Spinal cord (tissue), 10 donors: ENCODE data around the gene KCNQ1. TPM values are rescaled to one million over a fixed set of nuclear protein-coding genes. Genes with fewer than 3 reads are reported as not detected.

Experiments used
- DNase-seq, 6 donors: peaks; one replicate each; pipeline versions ENCODE4 v3.0.0 to v3.0.0-alpha.2; 2013 to 2015; ENCODE audit warnings: low spot score in 6 of 6, low read depth in 4 of 6
- H3K27ac ChIP-seq: one replicate; pipeline ENCODE4 v1.5.1; 2013; ENCODE audit warnings: low read depth, low read length, control low read depth
- H3K27me3 ChIP-seq: one replicate; pipeline ENCODE4 v1.6.1; 2013; ENCODE audit warnings: low read length; ENCODE audit not compliant: control insufficient read depth, insufficient read depth
- H3K36me3 ChIP-seq: one replicate; pipeline ENCODE4 v1.6.1; 2013; ENCODE audit warnings: low read length; ENCODE audit not compliant: control insufficient read depth, insufficient read depth
- H3K4me1 ChIP-seq: one replicate; pipeline ENCODE4 v1.6.1; 2013; ENCODE audit warnings: low read length; ENCODE audit not compliant: control insufficient read depth, insufficient read depth
- H3K4me3 ChIP-seq: one replicate; pipeline ENCODE4 v1.5.1; 2013; ENCODE audit warnings: low read depth, low read length, control low read depth
- H3K9me3 ChIP-seq: one replicate; pipeline ENCODE4 v1.6.1; 2013; ENCODE audit warnings: low read length; ENCODE audit not compliant: control insufficient read depth, insufficient read depth
- WGBS: methylation state at CpG from one replicate; pipeline ENCODE4 v1.1.5; 2013; ENCODE audit warnings: missing lambda C conversion rate; ENCODE audit not compliant: insufficient coverage; 5-methylcytosine and 5-hydroxymethylcytosine counted together
- polyA plus RNA-seq, 2 donors: library from polyadenylated mRNA; unstranded; fragments of 120-200 nt; gene quantifications; one replicate each; pipeline ENCODE4 v1.2.1, GENCODE V29; 2013; ENCODE audit not compliant: insufficient read length in 2 of 2
- total RNA-seq, 2 donors: library from RNA; depleted of rRNA in 1 of 2; stranded (reverse); fragments of 120-200 nt in 1 of 2; fragments of >200 nt in 1 of 2; gene quantifications; one replicate each; pipeline versions ENCODE4 v1.2.3 to v1.2.4, GENCODE V29; 2013 to 2014
- donor health status: healthy.

Gene KCNQ1
- total and polyA plus RNA-seq, 4 donors = 0.83 to 3.1 (median 2.1) TPM

DNA sequence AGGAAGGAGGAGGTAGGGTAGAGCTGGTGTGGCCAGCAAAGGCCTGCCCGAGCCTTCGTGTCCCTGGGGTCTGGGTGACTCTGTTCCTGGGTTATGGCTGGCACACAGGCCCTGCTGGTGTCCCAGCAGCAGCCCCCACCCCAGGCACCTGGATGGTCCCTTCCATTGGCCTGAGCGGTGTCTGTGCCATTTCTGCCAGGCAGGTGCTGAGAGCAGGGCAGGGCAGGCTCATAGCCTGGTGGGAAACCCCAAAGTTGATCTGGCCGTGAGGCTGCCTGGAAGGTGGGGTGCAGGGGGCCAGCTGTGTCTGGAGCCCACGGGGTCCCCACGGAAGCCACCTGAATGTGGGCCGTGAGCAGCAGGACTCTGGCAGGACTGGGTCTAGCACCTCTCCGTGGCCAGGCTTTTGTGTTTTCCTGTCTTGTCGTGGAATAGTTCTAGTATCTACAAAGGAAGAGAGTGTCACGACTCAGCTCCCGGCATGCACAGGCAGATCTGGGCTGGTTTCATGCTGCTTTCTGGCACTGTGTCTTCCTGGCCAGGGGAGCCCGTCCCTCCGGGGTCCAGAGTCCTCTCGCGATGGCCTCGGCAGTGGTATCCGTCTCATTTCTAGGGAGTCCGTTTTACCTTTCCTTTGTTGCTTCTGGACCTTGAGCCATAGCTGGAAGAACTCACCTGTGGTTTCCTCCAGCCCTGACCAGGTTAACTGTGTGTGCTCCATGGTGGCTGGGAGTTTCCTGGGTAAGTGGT lies 83.7 kb downstream of the KCNQ1 start:
- 87% methylated on average over 18 of the region's 18 CpGs for WGBS
- Histone ChIP-seq H3K27me3 (no peaks in the 10 kb centered on the region), H3K36me3 (no peaks in the 10 kb centered on the region), H3K4me3 (no peak overlapping the region), H3K9me3 (no peaks in the 10 kb centered on the region), H3K27ac (no peak overlapping the region), H3K4me1 (peaks cover 43% of the 10 kb centered on the region)
- no peak for DNase-seq

DNA sequence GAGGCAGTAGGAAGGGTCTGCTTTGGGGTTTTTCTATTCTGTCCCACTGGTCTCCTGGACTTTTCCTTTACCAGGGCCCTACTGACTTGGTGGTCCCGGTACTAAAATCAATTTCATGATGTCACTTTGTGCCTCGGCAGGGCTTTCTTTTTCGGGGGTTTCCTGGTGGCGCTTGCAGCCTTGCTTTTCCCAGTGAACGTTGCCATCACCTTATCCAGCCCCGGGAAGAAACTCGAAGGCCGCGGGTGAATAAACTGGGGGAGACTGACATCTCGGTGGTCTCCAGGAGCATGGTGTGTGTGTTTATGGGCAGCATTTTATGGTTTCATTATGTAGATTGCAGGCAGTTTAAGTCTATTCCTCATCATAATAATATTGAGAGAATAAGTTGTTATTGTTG lies 84.4 kb downstream of the KCNQ1 start:
- H3K4me3 ChIP-seq = no peak overlapping the region
- no peak overlapping the region for H3K27ac ChIP-seq

DNA sequence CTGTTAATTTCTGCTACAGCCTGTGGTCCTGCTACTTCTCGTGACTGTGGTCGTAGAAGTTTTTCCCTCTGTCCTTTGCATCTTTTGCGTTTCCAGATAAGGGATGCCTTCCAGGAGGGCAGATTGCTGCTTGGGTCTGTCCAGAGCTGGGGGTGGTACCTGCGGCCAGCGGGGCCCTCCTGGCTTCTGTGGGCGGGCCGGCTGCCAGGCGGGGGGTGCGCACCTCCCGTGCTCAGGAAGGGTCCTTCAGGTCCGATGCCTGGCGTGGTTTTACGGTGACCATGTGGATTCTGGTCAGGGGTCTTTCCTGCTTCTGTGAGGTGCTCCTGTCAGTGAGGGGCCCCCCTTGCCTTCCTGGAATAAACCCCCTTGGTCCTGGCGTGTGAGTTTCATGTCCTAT lies 84.8 kb downstream of the KCNQ1 start:
- H3K27ac ChIP-seq = no peak overlapping the region
- DNase-seq = no peak
- no peaks in the 10 kb centered on the region for H3K36me3 ChIP-seq
- H3K4me1 ChIP-seq = peaks cover 46% of the 10 kb centered on the region
- no peaks in the 10 kb centered on the region for H3K27me3 ChIP-seq
- H3K4me3 ChIP-seq = no peak overlapping the region
- H3K9me3 ChIP-seq = no peaks in the 10 kb centered on the region
- WGBS = 88% methylated on average over 13 of the region's 14 CpGs

More for the DNA sequence above, 84.4 kb downstream of the KCNQ1 start:
- Histone ChIP-seq H3K9me3 (no peaks in the 10 kb centered on the region), H3K27me3 (no peaks in the 10 kb centered on the region), H3K4me1 (peaks cover 50% of the 10 kb centered on the region), H3K36me3 (no peaks in the 10 kb centered on the region)
- no peak for DNase-seq
- 77% methylated on average over 9 of the region's 10 CpGs for WGBS

DNA sequence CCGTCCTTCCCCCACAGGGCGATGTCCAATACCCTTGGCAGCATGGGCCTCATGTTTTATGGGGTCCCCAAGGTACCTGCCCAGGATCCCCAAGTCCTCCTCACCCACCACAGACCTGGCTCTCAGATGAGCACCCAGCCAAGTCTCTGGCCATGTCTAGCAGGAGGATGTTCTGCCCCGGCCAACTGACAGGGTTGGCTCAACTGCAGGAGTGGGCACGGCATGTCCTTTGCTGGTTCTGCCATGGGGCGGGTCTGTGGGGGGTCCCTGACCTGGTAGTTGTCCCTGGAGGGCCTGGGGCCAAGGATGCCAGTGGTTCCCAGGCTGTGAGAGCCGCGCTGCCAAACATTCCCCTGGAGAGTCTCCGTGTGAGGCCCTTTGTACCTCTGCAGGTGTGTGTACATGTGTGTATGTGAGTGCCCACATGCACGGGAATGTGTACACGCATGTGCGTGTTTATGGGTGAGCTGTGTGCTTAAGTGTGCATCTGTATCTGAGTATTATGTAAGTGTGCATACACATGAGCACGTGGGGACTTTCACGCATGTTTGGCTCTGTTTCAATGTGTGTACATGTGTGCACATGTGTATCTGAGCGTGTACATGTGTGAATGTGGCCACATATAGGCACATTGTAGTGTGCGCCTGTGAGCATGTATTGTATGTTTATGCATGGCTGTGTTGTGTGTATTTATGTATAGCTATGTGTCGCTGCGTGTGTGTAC lies 85.5 kb downstream of the KCNQ1 start:
- no peaks in the 10 kb centered on the region for H3K27me3 ChIP-seq
- no peaks in the 10 kb centered on the region for H3K36me3 ChIP-seq
- WGBS = 93% methylated on average over 15 of the region's 17 CpGs
- no peak overlapping the region for H3K27ac ChIP-seq
- no peak overlapping the region for H3K4me3 ChIP-seq
- no peaks in the 10 kb centered on the region for H3K9me3 ChIP-seq
- peaks cover 39% of the 10 kb centered on the region for H3K4me1 ChIP-seq
- DNase-seq = no peak

DNA sequence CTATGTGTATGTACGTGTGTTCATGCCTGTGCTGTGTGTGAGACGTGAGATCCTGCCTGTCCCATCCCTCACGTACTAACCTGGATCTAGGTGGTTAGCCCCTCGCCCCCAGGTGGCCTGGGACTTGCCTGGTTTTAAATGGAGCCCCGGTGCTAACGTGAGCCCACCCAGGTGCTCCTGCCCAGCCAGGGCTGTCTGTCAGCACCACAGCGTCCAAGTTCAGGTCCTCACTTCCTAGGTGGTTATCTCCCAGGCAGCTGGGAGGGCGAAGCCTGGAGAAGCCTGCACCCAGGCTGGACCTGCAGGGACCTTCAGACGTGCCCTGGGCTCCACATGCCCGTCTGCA lies 86.0 kb downstream of the KCNQ1 start:
- Histone ChIP-seq H3K4me3 (no peak overlapping the region), H3K27me3 (no peaks in the 10 kb centered on the region), H3K27ac (no peak overlapping the region), H3K36me3 (no peaks in the 10 kb centered on the region), H3K9me3 (no peaks in the 10 kb centered on the region), H3K4me1 (peaks cover 35% of the 10 kb centered on the region)
- 91% methylated on average over 10 of the region's 10 CpGs for WGBS
- DNase-seq = no peak

DNA sequence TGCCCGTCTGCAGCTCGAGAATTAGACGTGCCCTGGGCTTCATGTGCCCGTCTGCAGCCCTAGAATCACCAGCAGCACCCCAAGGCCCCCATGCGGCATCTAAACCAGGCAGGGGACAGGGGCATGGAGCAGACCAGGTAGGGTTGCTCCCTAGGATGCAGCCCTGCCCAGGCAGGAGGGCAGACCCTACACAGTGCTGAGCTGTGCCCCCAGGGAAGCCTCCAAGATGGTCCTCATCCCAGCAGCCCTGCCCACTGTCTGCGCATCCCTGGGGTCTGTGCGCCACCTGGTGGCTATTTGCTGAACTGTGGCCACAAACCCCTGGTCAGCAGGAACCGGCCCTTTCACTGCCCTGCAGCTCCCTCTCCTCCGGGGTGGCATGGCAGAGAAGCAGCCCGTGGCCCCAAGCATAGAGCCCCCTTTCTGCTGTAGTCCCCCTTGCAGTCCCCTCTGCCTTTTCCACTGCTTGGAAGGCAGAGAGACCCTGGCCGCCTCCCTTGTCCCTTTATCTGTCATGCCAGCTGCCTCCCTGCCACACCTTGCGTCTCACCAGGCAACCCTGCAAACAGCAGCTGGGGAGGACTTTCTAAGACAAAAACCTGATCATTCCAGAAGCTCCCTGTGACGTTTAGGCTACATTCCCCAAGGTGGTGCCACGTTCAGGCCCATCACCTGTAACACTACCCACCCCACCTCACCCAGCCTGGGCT lies 86.6 kb downstream of the KCNQ1 start:
- 47% methylated on average over 14 of the region's 14 CpGs for WGBS
- no peak overlapping the region for H3K27ac ChIP-seq
- no peaks in the 10 kb centered on the region for H3K9me3 ChIP-seq
- H3K36me3 ChIP-seq = no peaks in the 10 kb centered on the region
- peak; percentile 52 to 92 (median 55) for DNase-seq
- no peaks in the 10 kb centered on the region for H3K27me3 ChIP-seq
- peaks cover 35% of the 10 kb centered on the region for H3K4me1 ChIP-seq
- H3K4me3 ChIP-seq = no peak overlapping the region

DNA sequence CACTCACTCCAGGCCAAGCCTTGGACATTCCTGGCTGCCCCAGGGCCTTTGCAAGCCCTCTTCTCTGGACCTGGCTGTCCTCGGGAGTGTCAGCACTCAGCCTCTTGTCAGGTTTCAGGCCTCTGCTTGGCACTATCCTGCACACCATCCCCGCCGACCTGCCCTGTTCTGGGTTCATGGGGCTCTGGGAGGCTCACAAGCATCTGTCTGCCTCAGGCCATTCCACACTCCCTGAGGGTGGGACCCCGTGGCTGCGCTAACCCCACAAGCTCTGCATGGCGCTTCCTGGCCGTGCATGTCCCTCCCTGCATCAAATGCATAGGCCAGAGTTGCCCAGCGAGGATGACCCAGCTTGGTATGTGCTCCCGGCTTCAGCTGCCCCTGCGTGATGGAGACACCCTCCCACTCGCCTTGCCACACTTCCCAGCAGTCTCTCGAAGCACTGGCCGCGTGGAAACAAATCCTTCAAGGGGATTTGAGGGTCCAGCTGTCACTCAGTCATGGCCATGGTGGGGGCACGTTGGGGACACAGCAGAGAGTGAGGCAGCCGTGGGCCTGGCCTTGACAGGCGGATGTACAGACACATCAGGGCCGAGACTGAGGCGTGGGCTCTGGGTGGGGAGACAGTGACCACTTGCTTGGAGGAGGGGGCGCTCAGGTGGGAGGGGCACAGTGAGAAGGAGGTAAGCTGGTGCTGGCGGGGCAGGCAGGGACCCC lies 87.3 kb downstream of the KCNQ1 start:
- Histone ChIP-seq H3K4me1 (peaks cover 35% of the 10 kb centered on the region), H3K36me3 (no peaks in the 10 kb centered on the region), H3K9me3 (no peaks in the 10 kb centered on the region), H3K27me3 (no peaks in the 10 kb centered on the region), H3K4me3 (no peak overlapping the region), H3K27ac (no peak overlapping the region)
- WGBS = 77% methylated on average over 21 of the region's 21 CpGs
- DNase-seq = peak in 1 of 6 donors; percentile 2

DNA sequence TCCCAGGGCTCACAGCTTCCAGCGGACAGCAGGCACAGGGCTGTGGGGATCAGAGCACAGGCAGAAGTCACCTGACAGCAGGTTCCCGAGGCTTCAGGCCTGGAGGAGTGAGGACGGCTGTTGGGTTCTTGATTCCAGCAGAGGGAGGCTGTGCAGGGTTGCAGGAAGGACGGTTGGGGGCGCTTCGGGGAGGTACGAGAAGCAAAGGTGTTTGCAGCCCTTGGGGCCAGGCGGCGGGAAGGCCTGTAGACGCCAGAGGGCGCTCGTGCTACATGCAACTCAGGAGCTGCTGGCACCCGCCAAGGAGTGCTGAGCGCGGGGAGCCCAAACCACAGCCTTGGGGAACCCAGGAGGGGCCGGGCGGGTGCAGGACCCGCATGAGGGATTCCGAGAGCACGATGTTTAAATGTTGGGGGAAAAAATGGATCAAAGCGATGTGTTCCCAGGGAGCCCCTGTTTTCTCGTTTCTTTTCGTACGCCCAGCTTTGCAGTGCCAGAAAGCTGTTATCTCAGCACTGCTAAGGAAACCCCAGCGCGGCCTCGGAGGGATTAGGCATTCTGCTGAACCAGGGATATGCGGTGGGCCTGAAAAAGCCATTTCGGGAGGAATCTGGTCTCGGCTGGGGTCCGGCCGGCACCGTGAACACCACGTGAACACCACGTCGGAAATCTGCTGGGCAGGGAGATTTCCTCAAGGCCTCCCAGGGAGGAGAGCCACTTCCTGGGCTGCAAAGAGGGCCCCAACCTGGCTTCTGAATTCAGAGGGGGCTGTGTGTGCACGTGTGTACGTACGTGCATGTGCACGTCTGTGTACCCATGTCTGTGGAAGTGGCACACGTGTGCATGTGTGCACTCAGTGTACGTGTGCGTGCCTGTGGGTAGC lies 88.1 kb downstream of the KCNQ1 start:
- peak overlapping the region; percentile 21 for H3K4me3 ChIP-seq
- H3K27me3 ChIP-seq = no peaks in the 10 kb centered on the region
- no peaks in the 10 kb centered on the region for H3K36me3 ChIP-seq
- WGBS = 22% methylated on average over 43 of the region's 43 CpGs
- H3K27ac ChIP-seq = peak overlapping the region; percentile 16
- DNase-seq = peak; percentile 73 to 97 (median 82)
- no peaks in the 10 kb centered on the region for H3K9me3 ChIP-seq
- H3K4me1 ChIP-seq = peaks cover 35% of the 10 kb centered on the region
